ENCODE results near the gene ZNF236.
"Not testable (repeated sequence)": the region's sequence is repeated elsewhere in the genome, so short reads cannot be mapped to it uniquely, and the experiment has no call there.

The ZNF236 gene

GRCh38 chr18:76977684-76978232 is 155.4 kb downstream of the ZNF236 start:
- peak in 1 of 3 experiments; percentile 27 for DNase-seq

GRCh38 chr18:76978616-76979015 is 156.3 kb downstream of the ZNF236 start:
- no peak for DNase-seq

GRCh38 chr18:76979111-76979751 is 156.9 kb downstream of the ZNF236 start:
- DNase-seq, result no peak

GRCh38 chr18:76979906-76980305 is 157.5 kb downstream of the ZNF236 start:
- DNase-seq, result no peak

GRCh38 chr18:76980663-76981395 is 158.5 kb downstream of the ZNF236 start:
- DNase-seq, result no peak

- peak in 2 of 3 experiments; percentile 14 to 23 for DNase-seq
Measured at GRCh38 chr18:76981396-76981968, 159.1 kb downstream of the ZNF236 start.

- no peak for DNase-seq
Measured at GRCh38 chr18:76982038-76982437, 159.7 kb downstream of the ZNF236 start.

GRCh38 chr18:76982841-76983583 is 160.7 kb downstream of the ZNF236 start:
- DNase-seq, result peak; percentile 75 to 91 (median 79)

- DNase-seq, result no peak
Measured at GRCh38 chr18:76983613-76984051, 161.3 kb downstream of the ZNF236 start.

- DNase-seq, result no peak
Measured at GRCh38 chr18:76984193-76985155, 162.1 kb downstream of the ZNF236 start.

GRCh38 chr18:76985156-76985950 is 163.0 kb downstream of the ZNF236 start:
- no peak for DNase-seq

GRCh38 chr18:76985951-76986236 is 163.5 kb downstream of the ZNF236 start:
- DNase-seq, result no peak

- DNase-seq, result no peak
Measured at GRCh38 chr18:76986406-76986805, 164.0 kb downstream of the ZNF236 start.

GRCh38 chr18:76988031-76988826 is 165.9 kb downstream of the ZNF236 start:
- DNase-seq, result no peak

- no peak for DNase-seq
Measured at GRCh38 chr18:76988827-76989646, 166.7 kb downstream of the ZNF236 start.

- no peak for DNase-seq
Measured at GRCh38 chr18:76989647-76990190, 167.4 kb downstream of the ZNF236 start.

GRCh38 chr18:76990343-76991020 is 168.1 kb downstream of the ZNF236 start:
- DNase-seq, result not testable (repeated sequence)

- DNase-seq, result no peak
Measured at GRCh38 chr18:76991021-76991688, 168.8 kb downstream of the ZNF236 start.

All from NCI-H1417 (cell line).